Trophoblast cell (in vitro differentiated cells and primary cell): ENCODE results near the gene LCTL.

ENCODE experiments used
- DNase-seq, 2 donors: peaks; one replicate each; pipeline ENCODE4 v3.0.0-alpha.2; 2016
- H2AFZ ChIP-seq: 2 replicates; pipeline ENCODE4 v1.6.1; 2013; ENCODE audit warnings: low read length, moderate library complexity, mild to moderate bottlenecking; ENCODE audit not compliant: insufficient read depth, poor library complexity
- H2AK5ac ChIP-seq: 2 replicates; pipeline ENCODE4 v1.6.1; 2013; ENCODE audit warnings: mild to moderate bottlenecking, low read length
- H2BK120ac ChIP-seq: 2 replicates; pipeline ENCODE4 v1.6.1; 2013; ENCODE audit warnings: low read length, mild to moderate bottlenecking, moderate library complexity; ENCODE audit not compliant: insufficient read depth, poor library complexity
- H2BK12ac ChIP-seq: 2 replicates; pipeline ENCODE4 v1.6.1; 2013; ENCODE audit warnings: mild to moderate bottlenecking, low read length, moderate library complexity
- H2BK5ac ChIP-seq: 2 replicates; pipeline ENCODE4 v1.6.1; 2013; ENCODE audit warnings: low read length, low read depth, moderate library complexity, mild to moderate bottlenecking; ENCODE audit not compliant: poor library complexity
- H3K14ac ChIP-seq: 2 replicates; pipeline ENCODE4 v1.6.1; 2013; ENCODE audit warnings: mild to moderate bottlenecking, low read length
- H3K18ac ChIP-seq: 2 replicates; pipeline ENCODE4 v1.6.1; 2013; ENCODE audit warnings: mild to moderate bottlenecking, low read length
- H3K23ac ChIP-seq: 2 replicates; pipeline ENCODE4 v1.6.1; 2013; ENCODE audit warnings: low read length
- H3K27ac ChIP-seq: 2 replicates; pipeline ENCODE4 v1.5.1; 2013; ENCODE audit warnings: low read depth, mild to moderate bottlenecking, inconsistent platforms, low read length, moderate library complexity
- H3K27me3 ChIP-seq: 2 replicates; pipeline ENCODE4 v1.6.1; 2013; ENCODE audit warnings: inconsistent platforms, mild to moderate bottlenecking, low read length, moderate library complexity; ENCODE audit not compliant: insufficient read depth
- H3K36me3 ChIP-seq, 2 experiments: 1 replicate in 1 of 2; 2 replicates in 1 of 2; pipeline ENCODE4 v1.6.1; 2013; ENCODE audit warnings: low read length in 2 of 2, mild to moderate bottlenecking in 2 of 2, moderate library complexity in 1 of 2; ENCODE audit not compliant: insufficient read depth in 2 of 2, control insufficient read depth in 1 of 2
- H3K4ac ChIP-seq: 2 replicates; pipeline ENCODE4 v1.6.1; 2013; ENCODE audit warnings: low read depth, mild to moderate bottlenecking, low read length, moderate library complexity
- H3K4me1 ChIP-seq, 2 experiments: 1 replicate in 1 of 2; 2 replicates in 1 of 2; pipeline ENCODE4 v1.6.1; 2013; ENCODE audit warnings: low read length in 2 of 2, mild to moderate bottlenecking in 2 of 2, moderate library complexity in 1 of 2; ENCODE audit not compliant: insufficient read depth in 2 of 2, control insufficient read depth in 1 of 2
- H3K4me2 ChIP-seq: 2 replicates; pipeline ENCODE4 v1.6.1; 2013; ENCODE audit warnings: inconsistent platforms, mild to moderate bottlenecking, low read length, moderate library complexity
- H3K4me3 ChIP-seq: 2 replicates; pipeline ENCODE4 v1.5.1; 2013; ENCODE audit warnings: mild to moderate bottlenecking, low read depth, low read length, inconsistent platforms
- H3K79me1 ChIP-seq: one replicate; pipeline ENCODE4 v1.6.1; 2013; ENCODE audit warnings: low read length
- H3K79me2 ChIP-seq: 2 replicates; pipeline ENCODE4 v1.6.1; 2013; ENCODE audit warnings: low read length, mild to moderate bottlenecking; ENCODE audit not compliant: control insufficient read depth, insufficient read depth, poor library complexity
- H3K9ac ChIP-seq: 2 replicates; pipeline ENCODE4 v1.6.1; 2013; ENCODE audit warnings: mild to moderate bottlenecking, low read length
- H3K9me3 ChIP-seq: 2 replicates; pipeline ENCODE4 v1.6.1; 2013; ENCODE audit warnings: low read depth, mild to moderate bottlenecking, control low read depth, inconsistent platforms, low read length; ENCODE audit not compliant: insufficient read depth
- H4K12ac ChIP-seq: 2 replicates; pipeline ENCODE4 v1.6.1; 2013; ENCODE audit warnings: low read depth, mild to moderate bottlenecking, low read length, moderate library complexity
- H4K8ac ChIP-seq: 2 replicates; pipeline ENCODE4 v1.6.1; 2013; ENCODE audit warnings: low read depth, mild to moderate bottlenecking, low read length, moderate library complexity
- H4K91ac ChIP-seq: one replicate; pipeline ENCODE4 v1.6.1; 2013; ENCODE audit warnings: low read depth, mild to moderate bottlenecking, low read length, moderate library complexity
- WGBS: extraction: QIAGEN DNeasy Blood & Tissue Kit; methylation state at CpG from one replicate; pipeline ENCODE4 v1.1.7; 2013; ENCODE audit warnings: missing lambda C conversion rate; ENCODE audit not compliant: insufficient read length, insufficient coverage; ENCODE audit errors: extremely low coverage; 5-methylcytosine and 5-hydroxymethylcytosine counted together

The LCTL gene

GRCh38 chr15:66587749-66588148, 22.0 kb upstream of the LCTL start:
- WGBS, result no CpG with 5 or more reads among the region's 5 CpGs
- Histone ChIP-seq H3K4me1 (peaks cover 0 to 6% of the 10 kb centered on the region in 2 experiments), H3K79me1 (no peaks in the 10 kb centered on the region), H2AFZ (no peak overlapping the region), H2BK5ac (no peak overlapping the region), H4K91ac (no peak overlapping the region), H3K9ac (no peak overlapping the region), H2BK120ac (no peak overlapping the region), H3K79me2 (no peaks in the 10 kb centered on the region), H3K18ac (no peak overlapping the region), H3K4me3 (no peak overlapping the region), H3K4me2 (no peak overlapping the region), H3K9me3 (no peaks in the 10 kb centered on the region), H3K23ac (no peak overlapping the region), H4K8ac (no peak overlapping the region), H2BK12ac (no peak overlapping the region), H3K27ac (no peak overlapping the region), H3K4ac (no peak overlapping the region), H3K27me3 (no peaks in the 10 kb centered on the region), H2AK5ac (no peak overlapping the region), H4K12ac (no peak overlapping the region), H3K14ac (no peak overlapping the region), H3K36me3 (no peaks in the 10 kb centered on the region)
- no peak for DNase-seq

GRCh38 chr15:66587020-66587419, 21.2 kb upstream of the LCTL start:
- no peaks in the 10 kb centered on the region for H3K9me3 ChIP-seq
- no peak overlapping the region for H3K18ac ChIP-seq
- no peak overlapping the region for H3K9ac ChIP-seq
- H3K4me1 ChIP-seq, result peaks cover 0 to 3% of the 10 kb centered on the region in 2 experiments
- no peaks in the 10 kb centered on the region for H3K36me3 ChIP-seq
- no peak overlapping the region for H2AFZ ChIP-seq
- no peaks in the 10 kb centered on the region for H3K79me1 ChIP-seq
- no peak overlapping the region for H2BK12ac ChIP-seq
- H3K4me3 ChIP-seq, result no peak overlapping the region
- H4K12ac ChIP-seq, result no peak overlapping the region
- no peak overlapping the region for H3K14ac ChIP-seq
- no peak overlapping the region for H2AK5ac ChIP-seq
- H3K79me2 ChIP-seq, result no peaks in the 10 kb centered on the region
- H2BK120ac ChIP-seq, result no peak overlapping the region
- no peak overlapping the region for H2BK5ac ChIP-seq
- no peak overlapping the region for H3K4me2 ChIP-seq
- no peak overlapping the region for H4K8ac ChIP-seq
- DNase-seq, result no peak
- no peak overlapping the region for H3K27ac ChIP-seq
- H3K23ac ChIP-seq, result no peak overlapping the region
- H3K27me3 ChIP-seq, result no peaks in the 10 kb centered on the region
- H3K4ac ChIP-seq, result no peak overlapping the region
- no peak overlapping the region for H4K91ac ChIP-seq

- Histone ChIP-seq H2AFZ (no peak overlapping the region), H3K4me2 (no peak overlapping the region), H3K4me3 (no peak overlapping the region), H3K9me3 (no peaks in the 10 kb centered on the region), H3K4ac (no peak overlapping the region), H3K23ac (no peak overlapping the region), H3K9ac (no peak overlapping the region), H3K27me3 (no peaks in the 10 kb centered on the region), H3K79me2 (no peaks in the 10 kb centered on the region), H2BK5ac (no peak overlapping the region), H4K12ac (no peak overlapping the region), H3K36me3 (no peaks in the 10 kb centered on the region), H2BK12ac (no peak overlapping the region), H3K79me1 (no peaks in the 10 kb centered on the region), H3K27ac (no peak overlapping the region), H3K18ac (no peak overlapping the region), H3K14ac (no peak overlapping the region), H4K91ac (no peak overlapping the region), H4K8ac (no peak overlapping the region), H2BK120ac (no peak overlapping the region), H3K4me1 (peaks cover 0 to 3% of the 10 kb centered on the region in 2 experiments), H2AK5ac (no peak overlapping the region)
- no peak for DNase-seq
- WGBS, result no CpG with 5 or more reads among the region's 17 CpGs
These were observed 20.6 kb upstream of the LCTL start for GRCh38 chr15:66586155-66586976.

GRCh38 chr15:66581972-66582537, 16.3 kb upstream of the LCTL start:
- no peak overlapping the region for H3K9ac ChIP-seq
- no CpG with 5 or more reads among the region's 9 CpGs for WGBS

More at GRCh38 chr15:66581972-66582537, 16.3 kb upstream of the LCTL start:
- Histone ChIP-seq H2BK120ac (no peak overlapping the region), H2BK5ac (no peak overlapping the region), H3K4ac (no peak overlapping the region), H3K36me3 (no peaks in the 10 kb centered on the region), H4K12ac (no peak overlapping the region), H2AK5ac (no peak overlapping the region), H4K91ac (no peak overlapping the region), H3K4me3 (no peak overlapping the region), H3K9me3 (no peaks in the 10 kb centered on the region), H2BK12ac (no peak overlapping the region), H3K4me2 (no peak overlapping the region), H3K27ac (no peak overlapping the region), H3K18ac (no peak overlapping the region), H3K79me1 (no peaks in the 10 kb centered on the region), H2AFZ (no peak overlapping the region), H3K14ac (no peak overlapping the region), H3K79me2 (no peaks in the 10 kb centered on the region), H3K27me3 (peaks cover 3% of the 10 kb centered on the region), H4K8ac (no peak overlapping the region), H3K23ac (no peak overlapping the region), H3K4me1 (peaks cover 0 to 3% of the 10 kb centered on the region in 2 experiments)
- no peak for DNase-seq
